Middle frontal gyrus (tissue), 1 donor: Measurements from ENCODE around the gene IARS2.
"Not testable (repeated sequence)": the region's sequence is repeated elsewhere in the genome, so short reads cannot be mapped to it uniquely, and the experiment has no call there.

Source experiments
- DNase-seq: peaks from one replicate; pipeline ENCODE4 v3.0.0-alpha.2; 2015; ENCODE audit warnings: low spot score; ENCODE audit errors: extremely low spot score

Gene IARS2

DNA sequence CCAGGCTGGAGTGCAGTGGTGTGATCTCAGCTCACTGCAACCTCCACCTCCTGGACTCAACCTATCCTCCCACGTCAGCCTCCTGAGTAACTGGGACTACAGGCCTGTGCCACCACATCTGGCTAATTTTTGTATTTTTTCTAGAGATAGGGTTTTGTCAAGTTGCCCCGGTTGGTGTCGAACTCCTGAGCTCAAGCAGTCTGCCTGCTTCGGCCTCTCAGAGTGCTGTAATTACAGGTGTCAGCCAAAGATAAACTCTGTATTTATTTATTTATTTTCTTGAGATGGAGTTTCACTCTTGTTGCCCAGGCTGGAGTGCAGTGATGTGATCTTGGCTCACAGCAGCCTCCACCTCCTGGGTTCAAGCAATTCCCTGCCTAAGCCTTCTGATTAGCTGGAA lies 18.7 kb downstream of the IARS2 start:
- DNase-seq, result not testable (repeated sequence)

DNA sequence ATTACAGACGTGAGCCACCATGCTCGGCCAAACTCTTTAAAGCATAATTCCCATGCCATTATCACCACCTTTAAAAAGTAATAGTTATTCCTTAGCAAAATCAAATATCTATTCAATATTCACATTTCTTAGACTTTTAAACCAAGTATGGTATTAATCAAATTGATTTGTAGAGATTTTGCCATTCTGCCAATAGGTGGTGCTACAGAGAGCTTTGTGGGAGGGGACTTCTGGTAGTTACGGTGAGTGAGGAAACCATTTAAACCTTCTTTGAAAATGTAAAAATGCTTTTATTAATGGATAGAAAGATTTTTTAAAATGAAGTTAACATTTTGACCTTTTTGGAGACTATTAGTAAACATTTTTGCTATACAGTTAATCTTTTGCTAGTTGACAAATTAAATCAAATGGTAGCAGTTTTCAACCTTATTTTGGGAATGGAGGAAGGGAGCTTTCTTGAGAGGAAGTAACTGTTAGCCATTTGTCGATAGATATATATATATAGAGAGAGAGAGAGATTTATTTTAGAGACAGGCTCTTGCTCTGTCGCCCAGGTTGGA lies 19.3 kb downstream of the IARS2 start:
- no peak for DNase-seq

DNA sequence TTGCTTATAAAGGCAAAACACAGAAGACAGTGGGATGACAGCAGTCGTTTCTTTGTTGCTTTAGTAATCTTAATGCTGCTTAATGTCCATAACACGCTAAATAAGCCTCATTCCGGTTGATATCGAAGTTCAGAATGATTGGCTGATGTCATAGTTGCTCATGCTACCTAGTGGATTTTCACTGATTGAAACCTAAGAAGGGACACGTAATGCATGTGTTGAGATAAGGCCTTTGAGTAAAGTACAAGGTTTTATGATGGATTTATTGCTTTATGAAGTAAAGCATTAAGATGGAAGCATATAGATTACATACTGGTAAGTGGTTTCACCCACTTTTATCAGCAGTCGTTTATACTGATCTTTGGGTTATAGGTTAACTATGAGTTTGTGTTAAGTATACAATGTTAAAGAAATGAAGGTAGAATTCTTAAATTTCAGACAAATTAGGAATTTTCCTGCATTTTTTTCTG lies 25.1 kb downstream of the IARS2 start:
- no peak for DNase-seq

DNA sequence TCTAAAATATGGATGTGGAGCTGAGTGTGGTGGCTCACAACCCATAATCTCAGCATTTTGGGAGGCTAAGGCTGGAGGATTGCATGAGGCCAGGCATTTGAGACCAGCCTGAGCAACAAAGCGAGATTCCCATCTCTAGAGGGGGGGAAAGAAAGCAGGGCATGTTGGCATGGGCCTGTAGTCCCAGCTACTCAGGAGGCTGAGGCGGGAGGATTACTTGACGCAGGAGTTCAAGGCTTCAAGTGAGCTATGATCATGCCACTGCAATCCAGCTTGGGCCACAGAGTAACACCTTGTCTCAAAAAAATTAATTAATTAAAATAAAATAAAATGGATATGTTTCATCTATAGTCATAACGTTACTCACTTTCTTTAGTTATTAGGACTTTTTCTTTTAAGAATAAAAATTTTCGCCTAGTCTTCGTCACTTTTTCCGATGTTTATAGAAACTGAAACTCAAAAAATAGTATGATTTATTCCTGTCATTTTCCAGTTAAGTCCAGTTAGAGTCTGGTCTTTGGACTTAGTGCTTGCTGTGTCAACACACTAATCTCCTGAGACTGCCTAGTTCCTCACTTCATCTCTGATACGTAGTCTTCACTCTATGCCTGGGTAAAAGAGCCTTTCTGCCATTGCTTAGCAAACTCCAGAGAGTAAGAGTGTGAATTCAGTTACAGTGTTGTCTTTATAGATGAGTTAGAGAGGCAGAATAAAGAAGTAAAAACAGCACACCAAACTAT lies 28.0 kb downstream of the IARS2 start:
- no peak for DNase-seq

DNA sequence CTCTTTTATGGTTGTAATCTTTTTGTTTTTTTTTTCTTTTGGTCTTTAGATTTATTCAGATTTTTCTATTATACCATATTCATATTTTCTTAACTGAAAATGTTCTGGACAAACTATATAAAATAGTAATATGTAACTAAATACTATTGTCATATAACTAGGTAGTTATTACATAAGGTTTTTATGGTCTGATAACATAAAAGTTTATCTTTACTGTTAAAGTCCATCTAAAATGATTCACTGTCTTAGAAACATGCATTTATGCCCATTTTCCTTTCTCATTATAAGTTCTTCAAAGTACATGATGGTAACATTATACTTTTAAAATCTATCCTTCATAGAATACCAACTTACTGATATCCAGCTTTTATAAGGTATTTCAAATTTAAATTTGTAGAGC lies 29.1 kb downstream of the IARS2 start:
- DNase-seq, result no peak

DNA sequence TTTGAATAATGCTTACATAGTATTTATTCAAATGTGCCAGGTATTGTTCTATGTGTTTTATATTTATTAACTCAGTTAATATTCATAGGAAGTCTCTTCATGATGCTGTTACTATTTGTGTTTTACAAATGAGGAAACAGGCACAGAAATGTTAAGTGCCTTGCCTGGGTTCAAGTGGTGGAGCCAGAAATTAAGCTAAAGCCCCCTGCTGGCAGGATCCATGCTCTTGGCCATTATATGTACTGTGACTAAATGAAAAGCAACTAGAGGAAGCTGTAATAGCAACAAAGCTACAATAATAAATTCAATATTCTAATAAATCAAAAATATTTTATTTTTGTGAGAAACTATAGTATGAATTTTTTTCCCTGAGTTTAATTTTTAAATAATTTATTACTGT lies 30.0 kb downstream of the IARS2 start:
- DNase-seq, result no peak

DNA sequence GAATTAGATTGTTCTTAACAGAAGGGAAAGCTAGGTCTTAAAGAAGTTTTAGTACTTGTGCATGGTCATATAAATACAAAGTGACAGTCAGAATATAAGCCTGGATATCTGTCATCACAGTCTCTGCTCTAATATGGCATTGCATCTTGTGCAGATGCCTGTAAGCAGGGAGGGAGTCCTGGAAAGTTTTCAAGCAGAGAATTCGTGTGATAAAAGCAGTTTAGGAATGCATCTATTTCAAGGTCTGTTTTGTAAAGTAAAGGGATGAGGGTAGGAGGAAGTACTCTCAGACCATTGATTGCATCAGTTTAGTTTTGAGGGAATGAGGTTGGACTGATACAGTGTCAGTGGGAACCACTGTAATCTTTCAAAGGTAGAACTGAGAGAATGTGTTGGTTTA lies 30.6 kb downstream of the IARS2 start:
- DNase-seq, result no peak

DNA sequence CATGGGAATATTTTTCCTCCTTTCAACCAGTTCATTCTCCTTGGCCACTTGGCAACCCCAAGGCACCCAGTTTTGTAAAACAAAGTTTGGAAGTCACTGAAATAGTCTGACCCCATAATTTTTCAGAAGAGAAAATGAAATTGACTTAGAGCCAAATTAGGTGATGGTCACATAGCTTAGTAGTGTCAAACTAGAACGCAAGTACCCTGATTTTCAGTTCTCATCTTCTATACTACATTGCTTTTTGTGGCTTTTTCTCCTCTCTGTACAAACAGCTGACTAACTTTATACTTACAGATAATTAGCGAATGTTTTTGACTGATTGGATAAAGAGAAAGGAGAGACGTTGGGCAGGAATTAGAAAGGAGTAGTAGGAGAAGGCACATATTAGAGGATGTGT lies 33.1 kb downstream of the IARS2 start:
- DNase-seq, result no peak

DNA sequence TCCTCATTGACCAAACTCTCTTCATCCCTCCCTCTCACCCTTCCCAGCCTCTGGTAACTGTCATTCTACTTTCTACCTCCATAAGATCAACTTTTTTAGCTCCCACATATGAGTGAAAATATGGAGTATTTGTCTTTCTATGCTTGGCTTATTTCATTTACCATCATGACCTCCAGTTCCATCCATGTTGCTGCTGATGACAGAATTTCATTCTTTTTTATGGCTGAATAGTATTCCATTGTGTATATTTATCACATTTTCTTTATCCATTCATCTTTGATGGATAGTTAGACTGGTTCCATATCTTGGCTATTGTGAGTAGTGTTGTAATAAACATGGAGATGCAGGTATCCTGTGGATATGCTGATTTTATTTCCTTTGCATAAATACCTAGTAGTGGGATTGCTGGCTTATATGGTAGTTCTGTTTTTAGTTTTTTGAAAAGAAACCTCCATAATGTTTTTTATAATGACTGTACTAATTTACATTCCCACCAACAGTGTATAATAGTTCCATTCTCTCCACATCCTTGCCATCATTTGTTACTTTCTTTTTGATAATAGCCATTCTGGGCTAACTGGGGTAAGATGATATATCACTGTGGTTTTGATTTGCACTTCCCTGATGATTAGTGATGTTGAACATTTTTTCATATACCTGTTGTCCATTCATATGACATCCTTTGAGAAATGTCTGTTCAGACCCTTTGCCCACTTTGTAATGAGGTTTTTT lies 35.7 kb downstream of the IARS2 start:
- no peak for DNase-seq

DNA sequence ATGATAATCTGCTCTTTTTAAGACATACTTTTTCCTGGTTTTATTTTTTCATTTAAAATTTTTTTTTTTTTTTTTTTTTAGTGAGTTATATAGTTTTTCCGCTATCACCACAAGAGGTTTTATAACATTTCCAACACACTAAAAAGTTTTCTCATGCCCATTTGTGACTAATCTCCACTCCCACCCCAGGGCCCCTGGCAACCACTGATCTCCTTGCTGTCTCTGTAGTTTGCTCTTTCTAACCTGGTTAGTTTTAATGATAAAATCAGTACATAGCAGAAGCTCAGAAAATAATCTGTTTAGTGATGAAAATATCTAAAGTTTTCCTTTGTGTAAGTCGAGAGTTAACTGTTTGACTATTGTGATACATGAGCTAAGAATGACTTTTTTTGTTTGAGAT lies 41.8 kb downstream of the IARS2 start:
- no peak for DNase-seq

DNA sequence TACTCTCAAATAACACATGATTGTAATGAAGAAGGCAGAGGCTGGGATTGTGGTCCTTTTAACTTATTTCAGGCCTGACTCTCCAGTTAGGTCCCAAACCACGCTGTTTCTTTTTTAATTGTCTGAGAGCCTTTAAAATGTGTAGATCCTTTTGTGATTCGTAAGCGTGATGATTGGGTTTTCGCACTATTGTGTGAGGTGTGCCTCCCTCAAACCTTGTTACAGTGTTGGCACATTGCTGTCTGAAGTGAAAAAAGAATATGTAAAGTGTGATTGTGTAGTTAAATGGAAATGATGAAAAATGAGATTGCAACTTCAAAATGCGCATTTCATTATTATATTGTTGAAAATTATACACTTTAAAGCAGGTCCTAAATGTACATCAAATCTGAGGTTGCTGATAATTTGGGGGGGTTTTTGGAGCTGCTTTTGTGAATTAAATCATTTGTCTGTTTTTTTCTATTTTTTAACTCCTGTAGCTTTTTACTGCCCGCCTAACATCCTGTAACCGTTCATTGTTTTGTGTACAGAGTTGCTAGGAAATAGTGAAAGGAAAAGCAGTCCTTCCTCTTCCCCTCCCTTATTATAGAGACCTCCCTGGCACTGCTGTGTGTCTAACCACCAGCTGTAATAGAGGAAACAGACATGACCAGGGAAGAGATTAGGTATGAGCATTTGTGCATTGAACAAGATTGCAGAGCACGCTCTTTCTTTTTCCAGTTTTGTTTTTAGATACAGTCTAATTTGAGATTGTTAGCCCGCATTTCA lies 43.3 kb downstream of the IARS2 start:
- DNase-seq, result no peak

DNA sequence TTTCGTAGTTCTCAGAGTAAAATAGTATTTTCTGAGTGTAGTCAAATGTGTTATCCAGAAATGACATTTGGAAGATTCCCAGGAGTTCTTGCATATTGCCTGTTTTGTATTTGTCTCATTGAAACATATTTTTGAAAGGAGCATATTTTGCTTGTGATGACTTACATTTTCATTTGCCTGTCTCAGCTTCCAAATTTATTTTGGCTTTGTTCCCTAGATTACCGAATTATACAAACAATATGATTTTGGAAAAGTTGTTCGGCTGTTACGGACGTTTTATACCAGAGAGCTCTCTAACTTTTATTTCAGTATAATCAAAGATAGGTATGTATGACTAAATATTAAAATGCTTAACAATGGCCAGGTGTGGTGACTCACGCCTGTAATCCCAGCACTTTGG lies 46.0 kb downstream of the IARS2 start:
- DNase-seq, result no peak

DNA sequence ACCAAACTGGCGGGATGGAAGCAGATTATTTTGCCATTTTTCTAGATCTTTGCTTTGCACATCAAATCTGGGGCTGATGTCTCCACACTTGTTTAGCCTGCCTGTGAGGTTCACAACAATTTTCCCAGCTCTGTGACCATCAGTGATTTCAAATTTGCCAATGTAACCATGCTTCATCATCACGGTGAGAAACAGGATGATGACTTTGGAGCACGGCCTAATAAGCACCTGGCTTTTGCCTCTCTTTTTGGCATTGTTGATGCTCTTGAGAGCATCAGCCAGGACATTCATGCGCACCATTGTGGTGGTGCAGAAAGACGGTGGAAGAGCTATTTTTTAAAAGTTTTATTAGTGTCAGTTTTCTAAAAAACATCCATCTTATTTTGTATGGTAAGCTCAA lies 50.1 kb downstream of the IARS2 start:
- no peak for DNase-seq

DNA sequence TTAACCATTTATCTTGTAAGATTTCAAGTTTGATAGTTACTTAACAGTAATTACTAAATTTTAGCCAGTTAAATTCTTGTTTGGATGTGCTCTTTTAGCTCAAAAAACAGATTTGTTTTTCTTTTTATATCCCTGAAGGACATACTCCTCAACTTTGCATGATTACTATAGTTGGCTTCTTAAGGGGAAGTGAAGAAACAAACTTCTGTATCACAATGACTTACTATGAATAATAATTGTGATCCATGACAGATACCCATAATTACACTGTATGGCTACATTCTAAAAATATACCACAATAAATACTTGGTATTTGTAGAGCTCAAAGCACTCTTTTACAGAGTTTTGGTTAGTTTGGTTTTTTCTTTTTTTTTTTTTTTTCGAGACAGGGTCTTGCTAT lies 55.8 kb downstream of the IARS2 start:
- DNase-seq, result no peak

DNA sequence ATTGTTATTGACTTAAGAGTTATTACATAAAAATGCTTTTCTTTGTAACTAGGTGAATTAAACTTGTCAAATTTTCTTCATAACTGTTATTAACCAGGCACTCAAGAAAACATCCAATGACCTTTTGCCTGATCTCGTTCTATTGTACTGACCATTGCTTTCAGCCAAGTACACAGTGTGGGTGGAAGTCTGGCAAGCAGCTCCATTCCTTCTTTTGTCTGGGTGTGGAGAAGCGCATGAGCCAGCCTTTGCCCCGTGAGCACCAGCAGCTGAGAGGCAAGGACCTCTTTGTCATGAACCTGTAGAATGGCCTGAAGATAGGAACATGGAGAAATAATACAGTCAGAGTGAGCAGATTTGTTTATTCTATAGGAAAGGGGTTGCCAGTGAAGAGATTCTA lies 57.5 kb downstream of the IARS2 start:
- DNase-seq, result no peak

DNA sequence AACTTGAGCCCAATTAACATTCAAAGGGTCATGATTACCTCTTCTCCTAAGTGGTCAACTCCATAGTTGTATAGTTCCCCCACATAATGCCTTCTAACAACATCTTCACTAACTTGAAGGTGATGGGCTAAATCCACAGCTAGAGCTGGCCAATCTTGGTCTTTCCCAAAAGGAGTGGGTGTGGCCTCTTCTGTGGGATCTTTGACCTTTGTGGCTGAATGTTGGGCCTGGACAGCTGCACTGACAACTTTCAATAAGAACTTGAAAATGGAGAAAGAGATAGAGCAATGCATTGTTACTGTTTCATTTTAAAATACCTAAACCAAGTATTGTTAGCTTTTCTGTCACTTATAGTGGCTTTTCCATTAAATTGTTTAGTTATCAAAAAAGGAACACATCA lies 59.2 kb downstream of the IARS2 start:
- no peak for DNase-seq

DNA sequence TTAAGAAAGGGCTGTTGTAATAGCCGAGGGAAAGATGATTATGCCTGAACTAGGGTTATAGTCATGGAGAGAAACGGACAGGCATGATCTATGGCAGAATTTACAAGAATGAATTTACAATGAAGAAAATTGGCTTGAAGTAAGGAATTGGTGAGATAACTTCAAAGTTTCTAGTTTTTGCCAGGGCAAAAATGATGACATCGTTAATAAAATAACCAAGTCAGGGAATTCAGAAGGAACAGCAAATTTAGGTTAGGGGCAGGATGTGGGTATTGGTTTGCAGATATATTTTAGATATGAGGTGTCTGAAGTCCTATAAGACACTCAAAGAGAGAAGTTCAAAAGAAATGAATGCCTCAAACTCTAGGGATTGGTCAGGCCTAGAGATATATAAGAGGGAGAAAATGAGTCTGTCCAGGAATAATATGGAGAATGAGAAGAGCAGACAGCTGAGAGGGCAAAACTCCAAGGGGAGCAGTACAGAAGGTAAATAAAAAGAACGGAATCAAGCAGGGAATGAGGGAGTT lies 62.8 kb downstream of the IARS2 start:
- no peak for DNase-seq

DNA sequence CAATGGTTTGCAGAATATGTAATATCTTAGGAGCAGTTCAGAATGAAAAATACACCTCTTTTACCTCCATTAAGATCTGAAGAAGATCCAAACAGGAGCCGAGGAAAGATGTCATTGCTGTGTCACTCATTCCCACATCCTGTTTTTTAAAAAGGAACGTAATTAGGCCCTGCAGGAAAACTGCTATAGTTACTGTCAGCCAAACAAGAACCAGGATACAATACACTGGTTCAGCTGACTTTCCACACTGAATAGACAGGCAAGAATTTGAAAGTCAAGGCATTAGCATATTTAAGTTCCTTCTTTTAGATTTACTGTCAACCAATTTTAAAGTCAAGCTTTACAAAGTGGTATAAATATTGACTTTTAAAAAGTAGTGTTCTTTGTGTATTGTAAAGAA lies 63.8 kb downstream of the IARS2 start:
- no peak for DNase-seq

DNA sequence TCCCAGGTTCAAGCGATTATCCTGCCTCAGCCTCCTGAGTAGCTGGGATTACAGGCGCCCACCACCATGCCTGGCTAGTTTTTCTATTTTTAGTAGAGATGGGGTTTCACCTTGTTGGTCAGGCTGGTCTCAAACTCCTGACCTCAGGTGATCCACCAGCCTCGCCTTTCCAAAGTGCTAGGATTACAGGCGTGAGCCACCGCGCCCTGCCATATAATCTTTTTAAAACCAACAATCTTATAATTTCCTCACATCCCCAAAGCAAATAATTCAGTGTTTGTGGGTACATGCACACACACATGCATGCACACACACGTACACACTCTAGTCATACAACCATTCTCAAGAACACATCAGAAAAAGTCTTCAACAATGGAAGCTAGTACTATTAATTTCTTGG lies 64.6 kb downstream of the IARS2 start:
- not testable (repeated sequence) for DNase-seq

DNA sequence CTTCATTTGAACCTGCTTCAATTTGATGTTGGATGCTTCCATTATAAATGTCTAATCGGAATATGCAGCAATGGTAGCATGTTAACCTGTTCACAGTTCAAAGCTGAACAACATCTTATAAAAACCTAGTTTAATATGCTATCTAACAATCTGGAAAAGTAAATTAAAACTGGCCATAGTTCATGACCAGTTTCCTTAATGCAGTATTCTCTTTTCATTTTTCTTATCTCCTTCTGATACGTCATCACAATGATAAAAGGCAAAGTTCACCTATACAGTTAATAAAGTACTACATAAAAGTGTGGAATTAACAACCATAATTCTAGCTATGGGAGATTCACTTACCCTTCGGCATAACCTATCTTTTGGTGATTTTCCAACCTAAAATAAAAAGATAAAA lies 65.1 kb downstream of the IARS2 start:
- DNase-seq, result no peak

DNA sequence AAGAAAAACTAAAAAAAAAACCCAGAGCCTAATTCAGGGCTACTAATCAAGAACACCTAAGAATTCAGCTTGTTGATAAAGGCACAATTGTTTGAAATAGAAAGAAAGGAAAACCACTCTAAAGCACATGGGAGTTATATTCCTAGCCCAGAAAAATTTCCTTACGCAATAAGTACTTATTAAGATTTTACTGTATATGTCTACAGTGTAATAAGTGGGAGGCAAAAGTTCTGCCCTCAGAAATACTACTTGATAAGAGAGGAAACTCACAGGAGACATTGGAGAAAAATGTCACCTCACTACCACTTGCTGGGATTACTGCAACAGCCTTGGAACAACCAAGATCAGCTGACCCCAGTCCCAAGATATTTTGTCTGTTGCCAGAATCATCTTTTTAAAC lies 66.1 kb downstream of the IARS2 start:
- DNase-seq, result no peak

DNA sequence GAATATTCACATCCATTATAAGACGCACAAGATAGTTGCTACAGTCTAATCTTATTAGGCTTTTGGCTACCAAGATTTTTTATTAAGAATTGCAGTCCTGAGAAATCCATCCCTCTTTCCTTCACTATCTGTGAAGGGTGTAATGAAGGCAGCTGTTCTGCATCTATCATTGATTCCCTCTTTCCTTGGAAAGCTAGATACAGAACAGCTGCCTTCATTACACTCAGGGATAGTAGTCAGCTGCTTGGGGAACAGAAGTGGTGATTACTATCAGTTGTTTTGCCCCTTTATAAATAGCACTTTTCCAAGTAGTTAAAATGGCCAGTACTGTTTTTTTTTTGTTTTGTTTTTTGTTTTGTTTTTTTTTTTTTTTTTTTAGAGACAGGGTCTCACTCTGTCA lies 70.2 kb downstream of the IARS2 start:
- DNase-seq, result no peak
